ENCODE measurements around the gene MYL9. TPM values are rescaled to one million over a fixed set of nuclear protein-coding genes. Genes with fewer than 3 reads are reported as not detected.

MYL9 gene
- total RNA-seq, 1 donor from 2014 or later, result 0.69 TPM

DNA sequence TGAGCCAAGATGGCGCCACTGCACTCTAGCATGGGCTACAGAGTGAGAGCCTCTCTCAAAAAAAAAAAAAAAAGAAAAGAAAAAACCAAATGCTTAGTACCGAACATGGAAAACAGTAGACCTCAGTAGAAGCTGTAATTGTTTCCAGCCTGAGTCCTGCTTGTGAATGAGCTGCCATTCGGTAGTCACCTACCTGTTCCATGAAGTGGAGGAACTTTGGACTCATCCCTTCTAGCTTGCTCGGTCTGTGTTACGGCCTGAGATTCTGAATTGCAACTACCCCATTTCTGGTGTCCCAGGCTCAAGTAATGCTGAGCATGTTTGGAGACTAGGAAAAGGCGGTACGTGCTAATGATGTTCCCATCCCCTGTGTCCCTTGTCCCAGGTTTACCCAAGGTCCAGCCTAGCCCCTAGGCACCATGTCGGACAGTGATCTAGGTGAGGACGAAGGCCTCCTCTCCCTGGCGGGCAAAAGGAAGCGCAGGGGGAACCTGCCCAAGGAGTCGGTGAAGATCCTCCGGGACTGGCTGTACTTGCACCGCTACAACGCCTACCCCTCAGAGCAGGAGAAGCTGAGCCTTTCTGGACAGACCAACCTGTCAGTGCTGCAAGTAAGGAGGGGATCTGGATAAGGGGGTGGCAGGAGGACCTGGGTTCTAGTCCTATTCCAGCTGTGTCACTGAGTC is 37.2 kb downstream of the MYL9 start:
- intact Hi-C loops (cut with micrococcal nuclease), result loop anchor here (10.0 kb wide), 3 partner anchors 344 to 834 kb away; partner anchors contain the start of genes AAR2, RBM39 and SCAND1

DNA sequence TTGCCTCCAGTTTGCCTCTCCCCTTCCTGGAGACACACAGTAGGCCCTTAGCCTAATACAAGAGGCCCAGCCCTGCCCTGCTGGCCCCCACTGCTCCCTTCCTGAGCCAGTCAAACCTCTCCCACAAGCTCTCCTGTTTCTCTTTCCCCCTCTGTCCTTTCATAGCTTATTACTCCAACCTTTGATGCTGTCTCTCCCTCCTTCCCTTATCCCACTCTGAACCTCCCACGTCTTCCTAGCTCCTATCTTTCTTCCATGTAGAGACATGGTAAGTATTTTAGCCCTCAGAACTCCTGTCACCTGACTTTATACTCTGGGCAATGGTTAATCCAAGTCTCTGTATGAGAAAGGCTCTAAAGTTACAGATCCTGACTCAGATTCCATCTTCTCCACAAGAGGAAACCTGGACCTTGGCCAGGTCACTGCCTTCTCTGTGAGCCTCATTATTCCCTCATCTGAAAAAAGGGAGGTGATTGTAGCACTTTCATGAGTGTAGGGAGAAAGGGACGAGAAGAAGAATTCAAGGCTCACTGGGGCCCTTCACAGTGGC is 38.8 kb downstream of the MYL9 start:
- intact Hi-C loops (cut with micrococcal nuclease), result loop anchor here (10.0 kb wide), 3 partner anchors 345 to 835 kb away; partner anchors contain the start of genes AAR2, RBM39 and SCAND1

DNA sequence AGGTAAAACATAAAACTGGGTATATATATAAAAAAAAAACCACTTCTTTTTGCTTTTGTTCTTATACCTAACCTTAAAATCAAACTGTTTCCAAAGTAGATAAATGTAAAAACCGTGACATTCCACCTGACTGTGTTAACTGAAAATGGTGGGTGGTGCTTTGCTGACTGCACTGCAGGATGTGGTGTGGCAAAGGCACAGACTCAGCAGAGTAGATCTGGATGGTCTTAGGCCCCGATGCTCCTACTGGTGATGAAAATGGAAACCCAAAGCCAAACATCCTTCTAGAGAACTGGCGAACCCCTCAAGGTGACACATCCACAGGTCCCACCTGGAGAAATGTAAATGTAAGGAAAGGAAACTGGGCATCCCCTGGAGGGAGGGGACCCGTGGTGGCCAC is 41.0 kb downstream of the MYL9 start:
- intact Hi-C loops (cut with micrococcal nuclease), result loop anchor here (1.0 kb wide), 1 partner anchor 13 kb away; no protein-coding TSS in a partner anchor

DNA sequence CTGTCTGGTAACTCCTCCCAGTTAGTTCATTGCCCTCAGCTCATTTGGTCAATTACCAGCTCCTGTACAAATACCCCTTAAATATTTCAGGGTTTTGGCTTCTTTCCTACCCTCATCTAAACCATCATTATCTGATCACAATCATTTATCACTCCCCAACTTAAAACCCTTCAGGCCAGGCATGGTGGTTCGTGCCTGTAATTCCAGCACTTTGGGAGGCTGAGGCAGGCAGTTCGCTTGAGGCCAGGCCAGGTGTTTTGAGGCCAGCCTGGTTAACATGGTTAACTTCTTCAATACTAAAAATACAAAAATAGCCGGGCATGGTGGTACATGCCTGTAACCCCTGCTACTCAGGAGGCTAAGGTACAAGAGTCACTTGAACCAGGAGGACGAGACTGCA is 41.5 kb downstream of the MYL9 start:
- intact Hi-C loops (cut with micrococcal nuclease), result loop anchor here (1.0 kb wide), 1 partner anchor 12 kb away; no protein-coding TSS in a partner anchor

DNA sequence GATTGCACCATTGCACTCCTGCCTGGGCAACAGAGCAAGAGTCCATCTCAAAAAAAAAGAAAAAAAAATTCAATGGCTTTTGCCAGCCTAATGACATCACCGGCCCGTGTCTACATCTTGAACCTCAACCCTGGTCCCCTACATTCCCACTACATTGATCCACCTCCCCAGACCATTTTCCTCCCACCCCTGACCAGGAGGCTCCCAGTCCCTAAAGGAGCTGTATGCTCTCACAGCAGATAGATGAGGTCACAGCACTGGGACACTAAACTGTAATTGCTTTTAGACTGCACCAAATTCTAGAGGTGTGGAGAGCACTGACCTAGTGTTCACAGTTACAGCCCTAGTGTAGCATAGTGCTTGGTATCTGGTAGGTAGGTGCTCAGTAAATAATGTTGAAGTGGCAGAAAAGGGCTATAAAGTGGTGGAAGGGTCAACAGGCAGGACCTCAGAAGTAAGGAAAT is 42.7 kb downstream of the MYL9 start:
- intact Hi-C loops (cut with micrococcal nuclease), result no loop called here

DNA sequence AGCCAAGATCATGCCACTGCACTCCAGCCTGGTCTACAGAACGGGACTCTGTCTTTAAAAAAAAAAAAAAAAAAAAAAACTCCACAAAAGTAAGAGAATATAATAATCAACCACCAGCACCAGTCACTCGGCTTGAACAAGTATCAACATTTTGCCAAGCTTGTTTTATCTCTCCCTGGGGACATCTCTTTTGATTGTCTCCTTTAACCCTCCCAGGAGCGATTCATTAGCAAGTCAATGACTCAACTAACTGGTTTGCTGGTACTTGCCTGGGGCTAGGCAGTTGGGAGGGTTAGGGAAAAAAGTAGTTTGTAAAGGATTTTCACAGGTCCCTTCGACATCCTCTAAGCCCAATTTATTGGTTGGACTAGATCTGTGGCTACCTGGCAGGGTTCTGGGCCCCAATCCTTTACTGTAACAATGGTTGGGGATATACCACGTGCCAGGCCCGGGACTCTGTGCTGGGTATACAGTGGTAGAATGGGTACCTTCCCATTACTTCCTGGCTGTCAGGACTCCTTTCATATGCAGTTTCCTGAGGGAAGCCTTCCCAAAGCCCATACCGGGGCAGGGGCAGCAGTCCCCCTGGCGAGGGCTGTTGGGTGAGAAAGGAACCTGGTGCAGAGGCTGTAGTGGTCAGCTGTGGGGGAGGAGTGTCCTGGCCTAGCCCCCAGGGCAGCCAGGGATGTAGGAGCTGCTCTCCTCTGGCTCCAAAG is 44.2 kb downstream of the MYL9 start:
- intact Hi-C loops (cut with micrococcal nuclease), result no loop called here

DNA sequence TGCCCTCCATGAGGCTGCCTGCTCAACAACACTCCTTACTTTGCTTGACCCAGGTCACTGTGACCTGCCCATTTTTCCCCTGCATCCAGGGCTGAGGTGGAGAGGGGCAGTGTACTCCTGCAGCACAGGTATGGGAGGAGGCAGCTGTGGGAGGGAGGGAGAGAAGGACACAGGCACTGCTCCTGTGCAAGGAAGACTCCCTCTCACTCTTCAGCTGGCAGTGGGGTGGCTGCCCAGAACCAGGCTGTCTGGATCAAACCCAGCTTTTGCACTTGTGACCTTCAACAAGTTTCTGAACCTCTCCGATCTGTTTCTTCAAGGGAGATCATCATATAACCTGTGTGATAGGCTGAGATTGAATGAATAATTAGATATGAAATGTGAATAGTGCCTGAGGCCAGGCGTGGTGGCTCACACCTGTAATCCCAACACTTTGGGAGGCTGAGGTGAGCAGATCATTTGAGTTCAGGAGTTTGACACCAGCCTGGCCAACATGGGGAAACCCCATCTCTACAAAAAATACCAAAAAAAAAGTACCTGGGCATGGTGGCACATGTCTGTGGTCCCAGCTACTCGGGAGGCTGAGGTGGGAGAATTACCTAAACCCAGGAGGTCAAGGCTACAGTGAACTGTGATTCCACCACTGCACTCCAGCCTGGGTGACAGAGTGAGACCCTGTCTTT is 46.2 kb downstream of the MYL9 start:
- intact Hi-C loops (cut with micrococcal nuclease), result no loop called here

DNA sequence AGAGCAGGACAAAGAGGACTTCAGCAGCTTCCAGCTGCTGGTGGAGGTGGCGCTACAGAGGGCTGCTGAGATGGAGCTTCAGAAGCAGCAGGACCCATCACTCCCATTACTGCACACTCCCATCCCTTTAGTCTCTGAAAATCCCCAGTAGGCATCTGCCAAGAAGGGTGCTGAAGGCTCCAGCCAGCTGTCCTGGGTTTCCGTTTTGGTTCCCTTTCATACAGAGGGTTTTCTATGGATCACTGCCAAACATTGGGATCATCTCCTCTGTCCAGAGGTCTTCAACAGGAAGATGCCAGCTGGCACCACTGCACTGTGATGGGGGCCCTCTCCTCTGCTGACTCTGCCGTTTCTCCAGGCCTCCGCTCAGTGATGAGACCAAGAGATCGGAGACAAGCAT is 50.0 kb downstream of the MYL9 start:
- intact Hi-C loops (cut with micrococcal nuclease), result no loop called here

DNA sequence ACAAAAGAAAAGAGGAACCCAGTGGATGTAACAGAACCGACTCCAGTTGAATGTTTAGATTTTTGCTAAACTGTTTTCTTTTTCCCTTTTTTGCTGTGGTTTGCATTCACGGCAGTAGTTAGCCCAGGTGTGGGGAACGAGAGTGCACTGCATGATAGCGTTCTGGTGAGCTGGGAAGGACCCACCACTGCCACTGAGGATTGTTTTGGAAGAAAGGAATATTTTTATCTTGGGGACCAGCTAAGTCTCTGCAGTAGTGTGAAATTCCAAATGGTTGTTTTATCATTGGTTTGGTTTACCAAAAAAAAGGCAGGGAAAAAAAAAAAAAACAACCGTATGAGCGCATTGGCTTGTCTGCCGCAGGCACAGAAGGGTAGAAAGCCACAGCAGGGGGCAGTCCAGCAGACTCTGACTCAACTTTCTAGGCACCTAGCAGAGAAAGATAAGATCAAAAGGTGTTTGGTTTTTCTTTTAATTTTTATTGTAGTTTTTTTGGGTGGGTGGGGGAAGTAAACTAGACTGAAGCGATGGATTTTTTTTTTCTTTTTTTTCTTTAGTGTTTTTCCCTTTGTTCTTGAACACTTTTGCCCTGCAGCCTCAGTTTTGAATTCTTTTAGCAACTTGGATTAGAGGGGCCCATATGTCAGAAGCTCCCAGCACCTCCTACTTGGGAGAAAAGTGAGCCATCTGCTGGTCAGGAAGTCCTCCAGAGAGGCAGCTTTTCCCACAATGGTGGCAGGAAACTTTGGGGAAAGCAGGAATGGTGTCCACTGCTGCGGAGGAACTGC is 50.7 kb downstream of the MYL9 start:
- intact Hi-C loops (cut with micrococcal nuclease), result no loop called here

DNA sequence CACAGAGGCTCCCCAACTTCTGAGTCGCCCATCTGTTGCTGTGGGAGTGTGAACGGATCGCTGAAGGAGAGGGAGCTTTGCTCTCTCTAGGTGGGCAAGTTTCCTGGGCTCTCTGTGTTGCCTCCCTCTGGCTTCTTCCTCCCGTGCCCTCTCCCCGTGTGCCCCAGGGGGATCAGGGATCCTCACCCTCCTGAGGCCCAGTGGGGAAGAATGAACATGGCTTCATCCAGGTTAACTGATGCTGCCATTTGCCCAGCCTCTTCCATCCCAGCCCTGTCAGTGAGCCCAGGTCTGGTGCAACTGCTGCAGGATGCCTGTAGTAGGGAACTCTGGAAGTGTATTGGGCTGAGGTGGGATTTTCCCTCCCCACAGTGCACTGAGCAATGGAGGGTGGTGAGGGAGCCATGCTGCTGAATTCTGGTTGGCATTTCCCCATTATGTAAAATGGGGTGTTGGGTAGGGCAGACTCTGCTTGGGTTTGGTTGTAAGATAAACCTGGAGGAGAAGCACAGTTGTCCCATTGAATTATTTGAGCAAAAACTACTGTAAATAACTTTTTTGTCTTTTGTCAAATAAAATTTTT is 52.1 kb downstream of the MYL9 start:
- intact Hi-C loops (cut with micrococcal nuclease), result no loop called here

DNA sequence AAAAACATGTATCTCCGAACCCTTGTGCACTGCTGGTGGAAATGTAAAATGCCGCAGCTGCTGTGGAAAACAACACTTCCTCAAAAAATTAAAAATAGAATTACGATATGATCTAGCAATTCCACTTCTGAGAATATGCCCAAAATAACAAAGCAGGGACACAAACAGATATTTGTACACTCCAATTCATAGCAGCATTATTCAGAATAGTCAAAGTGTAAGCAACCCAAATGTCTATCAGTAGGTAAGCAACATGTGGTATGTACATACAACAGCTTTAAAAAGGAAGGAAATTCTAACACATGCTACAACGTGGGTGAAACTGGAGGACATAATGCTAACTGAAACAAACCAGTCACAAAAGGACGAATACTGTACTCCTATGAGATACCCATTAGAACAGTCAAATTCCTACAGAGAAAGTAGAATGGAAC is 58.6 kb downstream of the MYL9 start:
- intact Hi-C loops (cut with micrococcal nuclease), result no loop called here

Other genes with a start within 250 kb of the MYL9 start
- gene DLGAP4, start 235.2 kb upstream of the MYL9 start, total RNA-seq, result 46.3 and 51.8 TPM in 2 replicates
- 44.1 and 45.5 TPM in 2 replicates for gene TGIF2, start 32.1 kb downstream of the MYL9 start, total RNA-seq
- 110 TPM in 2 replicates for gene RAB5IF, start 64.3 kb downstream of the MYL9 start, total RNA-seq
- 78.0 and 78.8 TPM in 2 replicates for gene SLA2, start 104.7 kb downstream of the MYL9 start, total RNA-seq
- 26.5 and 27.2 TPM in 2 replicates for gene NDRG3, start 204.6 kb downstream of the MYL9 start, total RNA-seq
- 25.0 and 25.2 TPM in 2 replicates for gene DSN1, start 232.2 kb downstream of the MYL9 start, total RNA-seq